ENCODE measurements around the gene ZBTB7A.

The ZBTB7A gene

DNA sequence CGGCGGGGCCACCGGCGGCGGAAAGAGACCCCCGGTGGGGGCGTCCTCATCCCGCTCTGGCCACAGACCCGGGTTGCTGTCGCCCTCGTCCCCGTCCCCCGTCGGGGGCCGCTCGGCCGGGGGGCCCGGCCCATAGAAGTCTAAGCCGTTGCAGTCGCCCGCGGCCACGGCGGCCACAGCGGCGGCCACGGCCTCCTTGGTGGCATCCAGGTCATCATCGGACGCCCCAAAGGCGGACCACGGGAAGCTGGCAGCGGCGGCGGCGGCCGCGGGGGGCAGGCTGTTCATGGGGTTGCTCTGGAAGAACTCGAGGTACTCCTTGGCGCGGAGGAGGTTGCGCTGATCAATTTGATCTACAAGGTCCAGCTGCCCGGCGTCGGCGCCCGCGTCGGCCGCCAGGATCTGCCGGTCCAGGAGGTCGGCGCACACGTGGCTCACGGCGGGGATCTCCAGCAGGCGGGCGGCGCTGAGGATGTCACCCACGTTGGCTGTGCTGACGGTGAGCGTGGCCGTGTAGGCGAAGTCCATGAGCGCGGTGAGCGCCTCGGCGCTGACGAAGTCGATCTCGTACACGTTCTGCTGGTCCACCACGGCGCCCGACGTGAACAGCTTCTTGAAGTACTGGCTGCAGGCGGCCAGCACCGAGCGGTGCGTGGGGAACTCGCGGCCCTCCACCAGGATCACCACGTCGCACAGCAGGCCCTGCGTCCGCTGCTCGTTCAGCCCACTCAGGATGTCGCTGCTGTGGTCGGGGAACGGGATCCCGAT is 12.1 kb downstream of the ZBTB7A start:
- DNase-seq (ENCODE audit: low spot score), result no peak

DNA sequence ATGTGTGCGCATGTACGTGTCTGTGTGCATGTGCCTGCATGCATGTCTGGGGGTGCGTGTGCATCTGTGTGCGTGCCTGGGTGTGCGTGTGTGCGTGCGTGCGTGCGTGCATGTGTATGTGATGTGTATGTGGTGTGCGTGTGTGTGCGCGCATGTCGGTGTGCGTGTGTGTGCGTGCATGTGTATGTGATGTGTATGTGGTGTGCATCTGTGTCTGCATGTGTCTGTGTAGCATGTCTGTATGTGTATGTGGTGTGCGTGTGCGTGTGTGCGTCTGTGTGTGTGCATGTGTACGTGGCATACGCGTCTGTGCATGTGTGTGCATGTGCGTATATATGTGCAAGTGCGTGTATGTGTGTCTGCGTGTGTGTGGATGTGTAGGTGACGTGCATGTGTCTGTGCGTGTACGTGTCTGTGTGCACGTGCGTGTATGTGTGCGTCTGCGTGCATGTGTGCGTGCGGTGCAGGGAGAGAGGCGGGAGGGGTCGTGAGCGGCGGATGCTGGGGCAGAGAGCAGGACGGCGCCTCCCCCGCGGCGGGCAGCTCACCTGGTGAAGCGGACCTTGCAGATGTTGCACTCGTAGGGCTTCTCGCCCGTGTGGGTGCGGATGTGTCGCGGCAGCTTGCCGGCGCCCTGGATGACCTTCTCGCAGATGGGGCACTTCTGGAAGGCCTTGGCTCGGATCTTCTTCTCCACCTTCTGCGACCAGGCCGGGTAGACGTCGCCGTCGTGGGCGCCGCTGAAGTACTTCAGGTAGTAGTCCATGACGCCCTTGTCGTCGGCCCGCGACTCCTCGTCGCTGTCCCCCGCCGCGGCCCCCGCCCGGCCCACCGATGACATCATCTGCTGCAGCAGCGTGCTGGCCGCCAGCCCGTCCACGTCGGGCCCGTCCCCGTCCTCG is 13.0 kb downstream of the ZBTB7A start:
- DNase-seq (ENCODE audit: low spot score), result no peak

DNA sequence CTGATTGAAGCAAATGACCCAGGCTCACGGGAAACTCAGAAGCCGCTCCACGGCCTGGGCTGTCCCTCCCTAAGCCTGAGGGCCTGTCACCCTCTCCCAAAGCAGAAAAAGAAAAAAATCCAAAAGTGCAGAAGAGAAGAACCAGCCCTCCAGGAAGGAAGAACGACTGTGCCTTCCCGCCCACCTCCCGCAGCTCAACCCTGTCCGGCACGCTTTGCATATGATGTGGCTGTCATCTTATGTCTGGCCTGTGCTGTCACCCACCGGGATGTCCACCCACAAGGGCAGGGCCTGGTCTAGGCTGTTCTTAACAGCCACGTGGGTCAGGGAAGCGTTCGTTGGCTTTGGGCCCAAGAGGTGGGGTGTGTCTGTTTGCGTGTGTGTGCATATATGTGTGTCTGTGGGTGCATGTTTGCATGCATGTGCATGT is 13.7 kb downstream of the ZBTB7A start:
- DNase-seq (ENCODE audit: low spot score), result no peak

GRCh38 chr19:4052114-4052992 is 14.3 kb downstream of the ZBTB7A start:
- DNase-seq (ENCODE audit: low spot score), result no peak

GRCh38 chr19:4051175-4052101 is 15.3 kb downstream of the ZBTB7A start:
- DNase-seq (ENCODE audit: low spot score), result no peak

GRCh38 chr19:4049432-4049831 is 17.3 kb downstream of the ZBTB7A start:
- no peak for DNase-seq (ENCODE audit: low spot score)

DNA sequence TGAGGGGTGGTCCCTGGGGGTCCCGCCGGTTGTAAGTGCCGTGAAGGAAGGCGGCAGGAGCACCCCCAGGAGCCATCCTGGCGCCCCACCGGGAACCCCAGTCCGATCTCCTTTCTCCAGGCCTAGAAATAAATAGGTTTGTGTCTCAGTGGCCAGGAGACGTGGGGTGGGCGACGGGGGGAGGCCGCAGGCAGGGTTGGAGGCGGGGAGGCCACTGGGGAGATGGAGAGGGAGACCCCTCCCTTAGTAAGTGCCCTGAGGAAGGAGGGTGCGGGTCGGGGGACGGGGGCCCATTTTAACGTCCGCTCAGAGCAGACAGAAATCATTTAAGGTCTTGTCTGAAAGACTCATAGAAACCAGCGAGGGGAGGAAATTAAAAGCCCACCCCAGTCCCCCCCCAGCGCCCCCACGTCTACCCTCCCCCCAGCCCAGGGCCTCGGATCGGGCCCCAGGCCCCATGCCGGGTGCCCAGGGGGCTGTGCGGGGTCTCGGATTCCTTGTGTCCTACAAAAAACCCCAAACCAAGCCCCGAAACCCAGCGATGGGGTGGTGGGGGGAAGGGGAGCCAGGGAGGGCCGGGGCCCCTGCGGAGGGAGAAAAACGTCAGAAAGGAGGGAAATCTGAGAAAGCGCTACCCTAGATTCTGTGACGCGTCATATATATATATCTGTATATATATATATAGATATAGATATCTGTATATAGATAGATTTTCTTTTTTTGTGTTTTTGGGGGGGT is 19.6 kb downstream of the ZBTB7A start:
- DNase-seq (ENCODE audit: low spot score), result no peak

DNA sequence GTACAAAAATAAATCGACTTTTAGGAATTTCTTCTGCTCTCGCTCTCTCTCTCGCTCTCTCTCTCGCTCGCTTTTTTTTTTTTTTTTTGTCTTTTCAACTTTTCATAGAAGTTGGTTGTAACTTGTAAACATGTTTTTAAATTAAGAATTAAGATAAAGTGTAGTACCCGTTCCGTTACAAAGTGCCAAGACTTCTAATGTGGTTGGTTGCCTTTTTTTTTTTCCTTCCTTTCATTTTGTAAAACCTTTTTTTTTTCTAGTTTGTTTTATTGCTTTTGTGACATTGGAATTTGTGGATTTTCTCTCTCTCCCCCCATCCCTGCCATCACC is 20.4 kb downstream of the ZBTB7A start:
- DNase-seq (ENCODE audit: low spot score), result no peak

DNA sequence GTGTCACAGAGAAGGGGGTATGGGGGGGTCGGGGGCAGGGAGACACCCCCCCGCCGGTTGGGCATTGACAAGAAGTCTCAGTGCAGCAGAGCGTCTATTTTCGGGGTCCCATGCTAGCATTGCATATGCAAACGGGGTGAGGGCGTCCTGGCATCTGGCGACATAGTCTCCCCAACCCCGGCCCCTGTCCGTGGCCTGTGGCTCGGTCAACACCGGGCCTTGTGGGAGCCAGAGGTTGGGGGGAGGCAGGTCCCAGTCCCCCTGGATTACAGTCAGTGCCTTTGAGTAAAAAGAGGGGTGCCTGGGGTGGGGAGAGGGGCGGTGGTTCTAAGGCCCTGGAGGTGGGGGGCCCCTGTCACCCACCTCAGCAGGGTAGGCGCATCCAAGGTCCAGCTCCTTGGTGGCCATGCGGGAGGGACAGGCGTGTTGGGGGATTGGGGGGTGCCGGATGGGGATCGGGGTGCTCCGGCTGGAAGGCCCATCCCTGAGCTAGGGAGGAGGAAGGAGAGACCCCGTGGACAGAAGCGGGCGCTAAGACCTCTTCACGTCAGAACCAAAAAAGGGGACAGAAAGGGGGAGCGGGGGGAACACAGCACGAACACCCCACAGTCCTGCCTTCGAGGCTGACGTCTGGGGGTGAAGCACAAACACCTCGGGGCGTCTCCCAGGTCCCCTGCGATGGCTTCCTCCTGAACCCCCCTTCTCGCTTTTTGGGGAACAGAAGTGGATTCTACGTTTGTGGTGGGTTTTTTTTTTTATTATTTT is 20.9 kb downstream of the ZBTB7A start:
- DNase-seq (ENCODE audit: low spot score), result no peak

DNA sequence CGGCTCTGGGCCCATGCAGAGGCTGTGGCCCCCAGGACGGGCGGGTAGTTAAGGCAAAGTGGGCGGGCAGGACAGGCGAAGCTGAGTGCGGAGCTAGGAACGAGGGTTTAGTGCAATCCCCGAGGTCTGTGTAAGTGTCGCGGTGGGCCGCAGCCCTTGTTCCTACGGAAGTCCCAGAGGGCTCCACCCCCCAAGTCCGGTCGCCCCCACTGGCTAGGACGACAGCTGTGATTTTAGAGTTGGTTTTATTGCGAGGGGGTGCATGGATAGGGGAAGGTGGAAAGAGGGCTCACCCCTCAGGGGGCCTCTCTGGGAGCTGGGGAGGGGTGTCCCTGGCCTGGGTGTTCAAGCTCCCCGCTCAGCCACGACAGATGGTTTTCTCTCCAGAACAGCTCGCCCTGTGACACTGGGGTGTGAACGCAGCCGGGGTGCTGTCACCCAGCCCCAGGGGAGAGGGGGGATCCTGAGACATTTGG is 21.7 kb downstream of the ZBTB7A start:
- no peak for DNase-seq (ENCODE audit: low spot score)

GRCh38 chr19:4043966-4044715 is 22.6 kb downstream of the ZBTB7A start:
- DNase-seq (ENCODE audit: low spot score), result no peak

- DNase-seq (ENCODE audit: low spot score), result no peak
These were observed 23.3 kb downstream of the ZBTB7A start for GRCh38 chr19:4043401-4043800.

DNA sequence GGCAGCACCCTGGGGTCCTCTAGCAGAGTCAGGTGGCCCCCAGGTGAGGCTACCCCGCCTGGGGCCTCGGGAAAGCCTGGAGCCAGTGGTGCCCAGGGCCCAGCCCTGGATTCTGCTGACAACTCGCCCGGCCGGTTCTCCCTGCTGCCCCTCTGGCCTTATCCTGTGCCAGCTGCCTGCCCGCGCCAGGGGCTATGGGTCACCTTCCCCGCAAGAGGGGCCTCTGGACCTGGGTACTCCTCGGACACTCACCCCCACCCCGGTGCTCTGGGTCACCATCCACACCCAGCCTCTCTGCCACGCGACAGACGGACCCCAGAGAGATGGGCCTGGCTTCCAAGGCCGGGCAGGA is 24.0 kb downstream of the ZBTB7A start:
- no peak for DNase-seq (ENCODE audit: low spot score)

- DNase-seq (ENCODE audit: low spot score), result no peak
These were observed 24.5 kb downstream of the ZBTB7A start for GRCh38 chr19:4042064-4042730.

DNA sequence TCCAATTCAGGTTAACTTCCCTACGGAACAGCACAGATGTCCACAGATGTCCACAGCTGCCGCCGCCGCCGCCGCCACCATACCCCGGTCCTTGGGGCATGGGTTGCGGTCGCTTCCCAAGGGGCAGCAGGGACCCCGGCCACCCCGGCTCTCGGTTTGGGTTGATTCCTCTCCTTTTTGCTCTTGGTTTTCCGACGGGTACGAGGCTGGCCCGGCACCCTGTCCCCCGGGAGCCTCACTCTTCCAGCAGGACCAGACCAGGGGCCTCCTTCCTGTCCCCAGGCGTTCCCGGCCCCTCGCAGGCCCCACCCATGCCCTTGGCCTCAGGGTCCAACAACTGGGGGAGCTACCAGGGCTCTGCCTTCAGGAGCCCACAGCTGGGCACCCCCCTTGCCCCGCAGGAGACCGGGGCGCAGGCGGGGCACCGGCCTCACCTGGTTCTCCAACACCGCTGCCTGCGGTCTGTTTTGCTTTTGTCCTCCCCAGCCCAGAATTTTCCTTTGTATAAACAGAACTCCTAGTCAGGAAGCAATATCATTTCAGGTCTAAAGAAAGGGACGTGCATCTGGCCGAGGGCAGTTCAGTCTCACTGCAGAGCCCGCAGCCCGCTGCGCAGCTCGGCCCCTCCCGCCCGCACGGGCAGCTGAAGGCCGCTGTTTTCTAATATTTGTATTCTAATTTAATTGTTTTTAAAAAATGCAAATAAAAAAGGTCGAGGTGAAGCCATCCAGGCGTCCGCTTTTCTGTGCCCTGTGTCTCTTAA is 27.9 kb downstream of the ZBTB7A start:
- no peak for DNase-seq (ENCODE audit: low spot score)

- no peak for DNase-seq (ENCODE audit: low spot score)
These were observed 28.6 kb downstream of the ZBTB7A start for GRCh38 chr19:4038057-4038456.

DNA sequence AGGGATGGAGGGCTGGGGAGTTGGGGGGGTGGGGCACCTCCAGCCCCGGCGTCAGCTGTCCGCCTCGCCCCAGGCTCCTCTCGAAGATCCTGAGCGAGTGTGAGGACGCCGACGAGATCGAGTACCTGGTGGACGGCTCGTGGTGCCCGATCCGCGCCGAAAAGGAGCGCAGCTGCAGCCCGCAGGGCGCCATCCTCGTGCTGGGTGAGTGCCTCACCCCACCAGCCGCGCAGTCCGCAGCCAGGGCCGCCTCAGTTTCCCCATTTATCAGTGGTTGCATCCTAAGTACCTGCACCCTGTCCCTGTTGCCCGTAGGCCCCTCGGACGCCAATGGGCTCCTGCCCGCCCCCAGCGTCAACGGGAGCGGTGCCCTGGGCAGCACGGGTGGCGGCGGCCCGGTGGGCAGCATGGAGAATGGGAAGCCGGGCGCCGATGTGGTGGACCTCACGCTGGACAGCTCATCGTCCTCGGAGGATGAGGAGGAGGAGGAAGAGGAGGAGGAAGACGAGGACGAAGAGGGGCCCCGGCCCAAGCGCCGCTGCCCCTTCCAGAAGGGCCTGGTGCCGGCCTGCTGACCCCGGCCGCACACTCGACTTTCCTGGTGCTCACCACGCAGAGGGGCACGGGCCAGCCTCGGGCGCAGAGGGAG is 29.3 kb downstream of the ZBTB7A start:
- DNase-seq (ENCODE audit: low spot score), result no peak

Data from CD4-positive, alpha-beta T cell treated with Interleukin-15 for 4 hours (primary cell).